NCI-H748 (cell line): Measurements from ENCODE around the gene ALLC.

ENCODE experiments used
- DNase-seq: peaks from one replicate; lab custom pipeline; 2025; ENCODE audit not compliant: unreplicated experiment; lab: John Stamatoyannopoulos, UW

Gene ALLC

DNA sequence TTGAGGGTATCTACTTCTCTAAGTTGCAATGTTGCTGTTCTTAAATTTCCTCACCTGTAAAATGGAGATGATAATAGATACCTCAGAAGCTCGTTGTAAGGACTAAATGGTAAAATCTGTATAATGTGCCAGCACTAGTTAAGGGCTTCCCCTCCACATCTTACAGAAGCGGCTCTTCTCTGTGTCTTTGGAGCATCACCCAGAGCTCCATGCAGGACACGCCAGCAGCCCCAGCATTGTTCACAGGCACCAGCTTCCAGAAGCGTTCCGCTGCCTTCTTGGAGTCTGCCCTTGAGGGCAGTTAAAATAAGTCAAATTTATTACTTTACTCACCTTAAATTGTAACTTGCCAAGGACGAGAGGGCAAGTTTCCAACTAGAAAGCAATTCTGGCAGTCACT is 51.2 kb downstream of the ALLC start:
- DNase-seq: no peak

DNA sequence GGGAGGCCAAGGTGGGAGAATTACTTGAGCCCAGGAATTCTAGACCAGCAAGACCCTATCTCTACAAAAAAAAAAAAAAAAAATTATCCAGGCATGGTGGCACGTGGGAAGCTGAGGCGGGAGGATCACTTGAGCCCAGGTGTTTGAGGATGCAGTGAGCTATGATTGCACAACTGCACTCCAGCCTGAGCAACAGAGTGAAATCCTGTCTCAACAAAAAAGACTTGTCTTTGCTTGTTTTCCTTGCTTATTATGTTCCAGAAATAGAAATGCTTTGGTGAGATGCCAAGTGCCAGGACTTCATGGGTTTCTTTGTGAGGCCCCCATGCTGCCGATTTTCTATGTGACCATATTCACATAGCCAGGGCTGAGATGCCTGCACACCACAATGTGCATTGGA is 54.4 kb downstream of the ALLC start:
- DNase-seq: no peak

DNA sequence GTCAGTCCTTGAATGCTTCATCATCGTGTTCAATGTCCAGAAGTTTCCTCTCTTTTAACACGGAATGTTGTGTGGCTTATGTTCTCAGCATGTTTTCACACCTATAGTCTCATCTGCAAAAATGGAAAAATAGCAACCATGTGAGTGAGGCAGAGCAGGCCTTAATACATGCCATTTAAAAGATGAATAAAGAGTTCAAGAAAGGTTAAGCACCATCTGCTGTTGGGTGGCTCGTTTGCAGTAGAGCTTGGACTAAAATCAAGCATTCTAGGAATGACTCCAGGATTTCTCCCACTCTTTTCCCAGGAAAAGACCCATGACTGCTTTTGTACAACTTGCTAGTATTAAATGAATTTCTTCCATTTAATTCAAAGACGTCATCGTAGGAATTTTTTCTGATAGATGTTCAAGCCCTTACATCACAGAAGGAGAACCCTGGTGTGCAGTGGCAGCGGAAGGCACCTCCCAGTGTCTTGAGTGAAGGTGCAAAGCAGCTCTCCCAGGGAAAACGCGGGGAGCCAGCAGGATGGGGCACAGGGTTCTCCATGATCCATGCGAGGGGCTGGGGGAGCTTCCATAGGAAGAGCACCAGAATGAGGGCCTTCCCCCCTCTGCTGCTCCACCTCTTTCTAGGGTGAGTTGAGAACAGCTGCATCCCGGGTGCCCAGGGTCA is 55.0 kb downstream of the ALLC start:
- DNase-seq: no peak

- DNase-seq: no peak
These were observed 60.7 kb downstream of the ALLC start for GRCh38 chr2:3718679-3719078.

DNA sequence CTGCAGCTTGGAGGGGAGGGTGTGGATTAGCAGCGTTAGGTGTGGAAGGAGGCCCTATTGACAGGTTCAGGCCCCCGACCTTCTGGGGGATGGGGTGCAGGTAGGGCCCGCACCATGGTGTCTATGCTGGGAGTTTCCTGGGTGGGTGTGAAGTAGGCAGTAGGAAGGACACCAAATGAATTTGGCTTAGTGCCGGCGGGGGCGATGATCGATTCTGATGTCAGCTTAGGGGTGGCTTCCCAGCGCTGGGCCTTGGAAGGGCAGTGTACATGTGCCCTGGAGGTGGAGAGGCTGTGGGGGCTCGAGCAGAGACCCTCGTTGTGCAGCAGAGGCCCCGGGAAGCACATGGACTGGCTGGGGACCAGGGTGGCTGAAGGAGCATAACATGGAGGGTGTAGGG is 67.0 kb downstream of the ALLC start:
- no peak for DNase-seq

DNA sequence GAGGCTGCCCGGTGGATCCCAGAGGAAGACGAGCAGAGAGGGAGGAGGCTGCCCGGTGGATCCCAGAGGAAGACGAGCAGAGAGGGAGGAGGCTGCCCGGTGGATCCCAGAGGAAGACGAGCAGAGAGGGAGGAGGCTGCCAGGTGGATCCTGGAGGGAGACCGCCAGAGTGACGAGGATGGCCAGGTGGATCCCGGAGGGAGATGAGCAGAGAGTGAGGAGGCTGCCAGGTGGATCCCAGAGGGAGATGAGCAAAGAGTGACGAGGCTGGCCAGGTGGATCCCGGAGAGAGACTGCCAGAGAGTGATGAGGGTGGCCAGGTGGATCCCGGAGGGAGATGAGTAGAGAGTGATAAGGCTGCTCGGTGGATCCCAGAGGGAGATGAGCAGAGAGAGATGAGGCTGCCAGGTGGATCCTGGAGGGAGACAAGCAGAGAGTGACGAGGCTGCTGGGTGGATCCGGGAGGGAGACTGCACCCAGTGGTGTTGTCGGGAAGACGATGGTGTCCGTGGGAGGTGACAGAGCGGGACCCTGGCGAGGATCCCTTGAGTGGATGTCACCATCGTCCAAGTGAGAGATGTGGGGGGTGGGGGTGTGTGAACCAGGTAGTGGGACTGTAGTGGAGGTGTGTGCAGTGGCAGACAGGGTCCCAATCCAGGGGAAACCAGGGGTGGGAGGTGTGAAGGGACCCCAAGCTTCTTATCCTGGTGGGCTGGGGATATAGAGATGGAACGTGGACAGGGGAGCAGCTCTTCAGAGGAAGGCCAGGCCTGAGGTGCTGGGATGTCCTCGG is 67.7 kb downstream of the ALLC start:
- DNase-seq: no peak

GRCh38 chr2:3726511-3726910 is 68.5 kb downstream of the ALLC start:
- DNase-seq: no peak

DNA sequence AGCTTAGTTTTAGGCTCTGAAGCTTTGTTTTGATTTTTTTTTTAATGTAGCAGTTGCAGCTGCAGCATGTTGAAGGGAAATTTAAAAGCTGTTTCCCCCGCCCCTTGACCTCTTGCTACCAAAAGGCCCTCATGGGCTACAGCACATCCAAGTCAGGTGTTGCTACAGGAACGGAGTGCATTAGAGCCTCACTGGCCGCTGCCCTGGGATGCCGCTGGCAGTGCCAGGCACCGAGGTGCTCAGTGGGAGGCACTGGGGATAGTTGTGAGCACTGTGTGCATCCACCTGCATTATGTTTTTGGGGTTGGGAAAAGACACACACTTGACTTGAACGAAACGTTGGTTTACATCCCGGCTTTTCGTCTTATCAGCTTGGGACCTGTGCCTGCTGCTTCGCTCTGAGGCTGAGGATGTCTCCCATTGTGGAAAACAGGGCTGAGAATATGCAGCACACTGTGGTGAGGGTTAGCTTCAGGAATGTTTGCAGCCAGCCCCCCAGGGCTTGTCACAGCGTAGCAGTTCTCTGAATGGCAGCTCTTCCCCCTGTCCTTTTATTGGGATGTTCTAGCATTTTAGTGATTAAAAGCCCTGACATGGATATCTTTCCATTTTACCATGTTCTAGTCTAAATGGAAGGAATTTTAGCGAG is 69.5 kb downstream of the ALLC start:
- no peak for DNase-seq

- peak; percentile 78 for DNase-seq
These were observed 70.4 kb downstream of the ALLC start for GRCh38 chr2:3728104-3729054.

- DNase-seq: no peak
These were observed 71.1 kb downstream of the ALLC start for GRCh38 chr2:3729055-3729448.

DNA sequence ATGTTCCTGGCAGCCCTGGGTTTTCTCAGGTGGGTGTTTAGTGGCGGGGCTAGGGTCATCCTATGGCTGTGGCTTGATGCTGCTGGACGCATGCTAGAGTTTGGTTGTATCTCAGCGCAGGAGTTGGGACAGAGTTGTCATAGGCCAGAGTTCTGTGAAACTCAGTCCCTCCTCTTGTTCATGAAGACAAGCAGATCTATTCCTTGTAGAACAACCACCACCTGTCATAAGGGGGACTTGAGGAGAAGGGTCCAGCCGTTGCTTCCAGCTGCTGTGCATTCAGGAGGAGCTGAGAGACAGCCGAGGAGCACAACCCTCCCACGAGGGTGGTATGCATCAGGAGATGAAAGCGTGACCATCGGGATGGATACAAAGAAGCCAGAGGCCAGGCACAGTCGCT is 71.8 kb downstream of the ALLC start:
- DNase-seq: no peak

- DNase-seq: no peak
These were observed 72.6 kb downstream of the ALLC start for GRCh38 chr2:3730646-3731045.

GRCh38 chr2:3731829-3732228 is 73.8 kb downstream of the ALLC start:
- DNase-seq: no peak

DNA sequence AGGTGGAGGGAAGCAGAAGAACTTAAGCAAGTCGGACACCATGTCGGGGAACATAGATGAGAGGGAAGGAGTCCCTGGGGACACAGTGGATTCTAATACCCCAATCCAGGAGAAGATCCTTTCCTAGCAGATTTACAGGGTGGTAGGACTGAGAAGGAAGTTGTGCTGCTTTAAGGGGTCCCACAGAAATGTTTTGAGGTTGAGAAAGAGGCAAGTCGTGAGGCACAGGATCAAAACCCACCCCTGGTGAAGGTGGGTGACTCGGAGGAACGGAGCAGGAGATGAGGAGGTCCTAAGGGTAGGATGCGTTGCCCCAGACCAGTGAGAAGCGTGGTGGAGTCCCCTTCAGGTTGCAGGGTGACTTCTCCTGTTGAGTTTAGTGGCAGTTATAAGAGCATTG is 78.1 kb downstream of the ALLC start:
- no peak for DNase-seq

DNA sequence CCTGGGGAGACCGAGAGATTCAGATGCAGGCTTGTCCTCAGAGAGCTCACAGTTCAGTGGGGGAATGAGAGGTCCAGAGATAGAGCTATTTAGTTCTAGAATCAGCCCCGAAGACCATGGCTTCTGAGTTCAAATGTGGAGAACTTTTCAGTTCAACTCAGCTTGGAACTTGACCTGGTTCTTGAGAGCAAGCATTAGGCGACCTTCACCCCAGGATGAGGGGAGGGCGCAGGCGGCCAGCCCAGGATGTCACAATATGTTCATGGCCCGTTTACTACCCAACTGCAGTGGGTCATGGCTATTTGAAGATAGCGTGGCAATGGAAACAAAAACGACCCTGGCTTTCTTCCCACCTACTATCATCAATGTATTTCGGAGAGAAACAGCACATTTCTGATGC is 79.1 kb downstream of the ALLC start:
- no peak for DNase-seq

DNA sequence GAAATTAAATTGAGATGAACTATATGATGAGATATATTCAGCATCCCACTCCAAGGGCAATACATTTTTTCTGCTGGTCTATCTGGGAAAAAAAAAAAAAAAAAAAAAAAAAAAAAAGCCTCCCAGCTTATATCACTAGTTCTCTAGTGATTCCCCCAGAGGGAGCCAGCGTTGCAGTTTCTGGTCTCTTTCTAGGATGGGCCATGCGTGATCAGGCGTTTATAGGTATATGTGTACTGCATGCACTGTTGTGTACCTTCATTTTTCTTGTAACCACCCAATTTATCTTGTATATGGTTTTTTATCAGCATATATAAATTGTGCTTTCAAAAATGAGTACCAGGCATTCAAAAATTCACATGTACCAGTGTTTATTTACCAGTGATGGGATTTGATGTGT is 80.5 kb downstream of the ALLC start:
- DNase-seq: peak; percentile 69

DNA sequence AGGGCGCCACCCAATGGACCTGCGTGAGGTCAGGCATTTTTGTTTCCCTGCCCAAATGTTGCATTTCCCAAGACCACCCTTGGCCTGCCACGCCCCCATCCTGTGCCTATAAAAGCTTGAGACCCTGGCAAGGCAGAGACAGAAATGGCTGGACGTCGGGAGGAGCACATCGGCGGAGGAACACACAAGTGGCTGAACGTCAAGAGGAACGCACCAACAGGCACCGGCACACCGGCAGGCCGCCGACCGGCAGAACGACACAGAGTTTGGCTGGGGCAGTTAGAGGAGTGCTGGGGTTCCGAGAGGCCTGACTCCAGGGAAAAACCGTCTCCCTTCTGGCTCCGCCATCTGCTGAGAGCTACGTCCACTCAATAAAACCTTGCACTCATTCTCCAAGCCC is 81.3 kb downstream of the ALLC start:
- no peak for DNase-seq

- no peak for DNase-seq
These were observed 83.4 kb downstream of the ALLC start for GRCh38 chr2:3741396-3741795.

GRCh38 chr2:3741867-3742602 is 84.0 kb downstream of the ALLC start:
- DNase-seq: no peak

DNA sequence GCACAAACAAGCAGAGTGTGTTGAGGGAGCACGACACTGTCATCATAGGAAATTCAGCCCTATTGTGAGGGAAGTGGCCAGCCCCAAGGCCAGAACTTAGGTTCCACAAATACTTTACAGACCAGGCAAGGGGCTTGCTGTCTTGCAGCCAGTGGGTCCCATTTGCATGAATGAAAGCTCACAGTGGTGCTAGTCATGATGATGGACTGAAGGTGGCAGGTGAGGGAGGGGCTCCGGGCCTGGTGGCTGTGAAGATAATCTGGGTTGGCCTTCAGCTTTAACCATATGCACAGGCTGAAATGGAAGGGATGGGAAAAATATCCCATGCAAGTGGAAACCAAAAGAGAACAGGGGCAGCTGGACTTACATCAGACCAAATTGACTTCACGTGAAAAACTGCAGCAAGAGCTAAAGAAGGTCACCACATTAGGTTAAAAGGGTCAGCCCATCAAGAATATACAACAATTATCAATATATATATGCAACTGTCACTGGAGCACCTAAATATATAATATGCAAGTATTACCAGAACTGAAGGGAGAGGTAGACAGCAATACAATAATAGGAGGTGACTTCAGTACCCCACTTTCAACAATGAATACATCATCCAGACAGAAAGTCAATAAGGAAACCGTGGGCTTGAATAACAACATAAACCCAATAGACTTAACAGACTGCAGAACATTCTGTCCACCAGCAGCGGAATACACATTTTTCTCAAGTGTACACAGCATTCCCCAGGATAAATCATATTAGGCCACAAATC is 84.9 kb downstream of the ALLC start:
- no peak for DNase-seq
